Memory B cell (primary cell): Measurements from ENCODE around the gene ARRDC4.

Experiments used
- ATAC-seq: fragments of 150-1000 bp; cut with Tn5 transposase; 2 replicates; pipeline ENCODE4 v1.10.0; 2021; ENCODE audit warnings: low read depth, mild to moderate bottlenecking, moderate library complexity
- DNase-seq, 2 donors: peaks; one replicate each; pipeline ENCODE4 v3.0.0; 2022; ENCODE audit warnings: low spot score in 2 of 2
- H3K27ac Mint-ChIP-seq: one replicate; pipeline ENCODE4 v1.8.0; 2022; ENCODE audit warnings: mild to moderate bottlenecking, moderate library complexity, mixed read lengths
- H3K27me3 Mint-ChIP-seq: one replicate; pipeline ENCODE4 v1.8.0; 2022; ENCODE audit warnings: mixed read lengths
- H3K36me3 Mint-ChIP-seq: one replicate; pipeline ENCODE4 v1.8.0; 2022; ENCODE audit warnings: mild to moderate bottlenecking, mixed read lengths
- H3K4me1 Mint-ChIP-seq: one replicate; pipeline ENCODE4 v1.8.0; 2022; ENCODE audit warnings: mixed read lengths
- H3K4me3 Mint-ChIP-seq: one replicate; pipeline ENCODE4 v1.8.0; 2022; ENCODE audit warnings: mild to moderate bottlenecking, moderate library complexity, mixed read lengths
- H3K9me3 Mint-ChIP-seq: one replicate; pipeline ENCODE4 v1.8.0; 2022; ENCODE audit warnings: mixed read lengths

ARRDC4 gene

GRCh38 chr15:97955035-97955434 lies 5.5 kb upstream of the ARRDC4 start:
- H3K27me3 Mint-ChIP-seq: peaks cover 5% of the 10 kb centered on the region
- ATAC-seq (no peak), DNase-seq (no peak)
- H3K4me1 Mint-ChIP-seq: peaks cover 5% of the 10 kb centered on the region
- H3K36me3 Mint-ChIP-seq: no peaks in the 10 kb centered on the region
- H3K27ac Mint-ChIP-seq: no peak overlapping the region
- H3K4me3 Mint-ChIP-seq: no peak overlapping the region
- H3K9me3 Mint-ChIP-seq: peaks cover 6% of the 10 kb centered on the region

DNA sequence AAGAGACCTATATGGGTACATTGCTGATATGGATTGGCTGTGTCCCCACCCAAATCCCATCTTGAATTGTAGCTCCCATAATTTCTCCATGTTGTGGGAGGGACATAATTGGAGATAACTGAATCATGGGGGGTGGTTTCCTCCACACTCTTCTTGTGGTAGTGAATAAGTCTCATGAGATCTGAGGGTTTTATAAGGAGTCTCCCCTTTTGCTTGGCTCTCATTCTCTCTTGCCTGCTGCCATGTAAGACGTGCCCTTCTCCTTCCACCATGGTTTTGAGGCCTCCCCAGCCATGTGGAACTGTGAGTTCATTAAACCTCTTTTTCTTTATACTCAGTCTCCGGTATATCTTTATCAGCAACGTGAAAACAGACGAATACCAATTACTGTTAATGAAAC lies 5.0 kb upstream of the ARRDC4 start:
- Mint-ChIP-seq H3K4me1 (peaks cover 7% of the 10 kb centered on the region), H3K4me3 (no peak overlapping the region), H3K27ac (no peak overlapping the region), H3K27me3 (peaks cover 7% of the 10 kb centered on the region), H3K9me3 (peaks cover 6% of the 10 kb centered on the region), H3K36me3 (no peaks in the 10 kb centered on the region)
- DNase-seq (no peak), ATAC-seq (no peak)

DNA sequence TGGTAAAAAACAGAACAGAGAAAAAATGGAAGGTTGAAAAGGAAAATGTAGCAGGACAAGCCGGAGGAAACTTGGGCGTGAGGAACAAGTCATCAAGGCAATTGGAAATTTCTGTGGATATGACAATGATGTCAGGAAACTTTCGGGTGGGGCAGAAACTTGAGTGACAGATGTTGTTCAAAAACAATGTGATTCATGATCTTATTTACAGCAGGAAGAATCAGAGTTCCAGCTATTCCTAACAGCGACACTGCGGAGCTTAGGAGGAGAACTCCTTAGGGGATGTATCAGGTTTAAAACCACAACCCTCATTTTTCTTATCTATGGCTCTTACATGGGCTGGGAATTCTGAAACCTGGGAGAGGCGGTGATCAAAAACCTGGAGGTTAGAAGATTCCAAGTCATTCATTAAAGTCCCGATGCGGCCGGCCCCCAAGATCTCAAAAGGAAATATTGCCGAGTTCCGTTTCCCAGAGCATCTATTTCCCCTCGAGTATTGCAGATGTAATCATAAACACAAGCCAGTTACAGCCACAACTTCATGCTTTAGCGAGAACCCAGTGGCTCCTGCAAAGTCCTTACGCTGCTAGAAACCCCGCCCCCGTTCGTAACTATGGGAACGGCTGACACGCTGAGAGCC lies 659 bp upstream of the ARRDC4 start:
- peaks cover 6% of the 10 kb centered on the region for H3K9me3 Mint-ChIP-seq
- H3K27me3 Mint-ChIP-seq: peaks cover 9% of the 10 kb centered on the region
- peak overlapping the region; percentile 88 for H3K27ac Mint-ChIP-seq
- ATAC-seq: no peak
- H3K36me3 Mint-ChIP-seq: no peaks in the 10 kb centered on the region
- peaks cover 9% of the 10 kb centered on the region for H3K4me1 Mint-ChIP-seq
- DNase-seq: no peak
- peak overlapping the region; percentile 80 for H3K4me3 Mint-ChIP-seq

GRCh38 chr15:97961067-97961954 lies 808 bp downstream of the ARRDC4 start:
- Mint-ChIP-seq H3K36me3 (no peaks in the 10 kb centered on the region), H3K4me1 (peaks cover 9% of the 10 kb centered on the region), H3K27ac (peak overlapping the region; percentile 40), H3K27me3 (peaks cover 11% of the 10 kb centered on the region), H3K9me3 (peaks cover 2% of the 10 kb centered on the region), H3K4me3 (peak overlapping the region; percentile 59)
- DNase-seq (no peak), ATAC-seq (no peak)

GRCh38 chr15:97962263-97962662 lies 1.8 kb downstream of the ARRDC4 start:
- Mint-ChIP-seq H3K27ac (no peak overlapping the region), H3K4me1 (peaks cover 9% of the 10 kb centered on the region), H3K9me3 (peaks cover 2% of the 10 kb centered on the region), H3K36me3 (no peaks in the 10 kb centered on the region), H3K27me3 (peaks cover 11% of the 10 kb centered on the region), H3K4me3 (no peak overlapping the region)
- no peak for DNase-seq
- ATAC-seq: no peak

- H3K36me3 Mint-ChIP-seq: no peaks in the 10 kb centered on the region
- H3K4me1 Mint-ChIP-seq: peaks cover 9% of the 10 kb centered on the region
- H3K27ac Mint-ChIP-seq: no peak overlapping the region
- ATAC-seq (no peak), DNase-seq (no peak)
- peaks cover 11% of the 10 kb centered on the region for H3K27me3 Mint-ChIP-seq
- no peak overlapping the region for H3K4me3 Mint-ChIP-seq
- H3K9me3 Mint-ChIP-seq: no peaks in the 10 kb centered on the region
Measured at GRCh38 chr15:97963779-97964178, 3.3 kb downstream of the ARRDC4 start.

DNA sequence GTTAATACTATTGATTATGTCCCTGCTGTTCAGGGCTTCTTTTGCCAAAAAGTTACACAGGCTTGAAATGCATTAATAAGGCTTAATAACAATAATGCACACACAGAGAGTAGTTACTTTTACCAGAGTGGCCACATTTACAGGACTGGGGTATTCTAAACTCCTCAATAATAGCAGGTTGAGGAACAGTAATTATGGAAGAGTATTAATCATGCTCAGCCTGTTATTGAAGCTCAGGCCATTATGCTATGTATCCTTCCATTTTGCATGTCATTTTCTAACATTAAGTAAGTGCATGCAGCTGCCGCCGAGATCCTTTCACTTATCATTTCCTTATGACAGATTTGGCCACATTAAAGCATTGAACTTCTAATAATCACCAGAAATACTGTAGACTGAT lies 5.7 kb downstream of the ARRDC4 start:
- no peak for ATAC-seq

DNA sequence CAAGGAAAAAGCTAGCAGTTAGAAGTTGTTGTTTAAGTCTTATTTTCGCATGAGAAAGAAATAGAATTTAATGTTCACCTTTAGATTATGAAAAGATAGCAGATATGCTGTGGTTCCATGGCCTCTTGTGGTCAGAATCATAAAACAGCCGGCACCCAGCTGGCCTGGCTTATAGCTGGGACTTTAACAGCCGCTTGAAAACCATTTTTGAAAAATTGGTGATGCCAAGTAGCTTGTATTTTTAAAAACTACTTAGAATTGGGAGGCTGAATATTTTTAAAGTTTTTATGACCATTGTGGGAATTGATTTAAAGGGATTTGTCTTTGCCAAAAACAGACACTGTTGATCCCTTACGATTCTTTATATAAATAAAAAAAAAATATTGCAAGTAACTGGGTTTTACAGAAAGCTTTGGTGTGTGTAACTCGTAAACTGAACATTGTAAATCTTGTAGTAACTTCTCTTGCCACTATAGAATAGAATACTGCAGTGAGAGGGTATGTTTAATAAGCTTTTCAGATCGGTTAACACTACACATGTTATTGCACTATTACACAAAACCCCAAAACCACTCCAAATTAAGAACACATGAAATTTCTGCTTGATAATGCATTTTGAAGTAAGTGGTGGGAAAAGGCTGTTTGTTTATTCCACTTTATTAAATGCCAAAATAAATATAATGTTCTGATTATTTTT lies 6.6 kb downstream of the ARRDC4 start:
- Mint-ChIP-seq H3K9me3 (peaks cover 3% of the 10 kb centered on the region), H3K27ac (no peak overlapping the region), H3K4me1 (no peaks in the 10 kb centered on the region), H3K4me3 (no peak overlapping the region), H3K36me3 (peaks cover 4% of the 10 kb centered on the region), H3K27me3 (peaks cover 1% of the 10 kb centered on the region)
- no peak for DNase-seq
- ATAC-seq: no peak

More for the DNA sequence above, 5.7 kb downstream of the ARRDC4 start:
- Mint-ChIP-seq H3K36me3 (peaks cover 3% of the 10 kb centered on the region), H3K9me3 (peaks cover 2% of the 10 kb centered on the region), H3K4me1 (peaks cover 2% of the 10 kb centered on the region), H3K27ac (no peak overlapping the region), H3K27me3 (peaks cover 4% of the 10 kb centered on the region), H3K4me3 (no peak overlapping the region)
- no peak for DNase-seq

- Mint-ChIP-seq H3K4me3 (no peak overlapping the region), H3K36me3 (peaks cover 4% of the 10 kb centered on the region), H3K9me3 (peaks cover 3% of the 10 kb centered on the region), H3K27me3 (peaks cover 1% of the 10 kb centered on the region), H3K4me1 (no peaks in the 10 kb centered on the region), H3K27ac (no peak overlapping the region)
- ATAC-seq: no peak
- DNase-seq: no peak
Measured at GRCh38 chr15:97967881-97968280, 7.4 kb downstream of the ARRDC4 start.

GRCh38 chr15:97968380-97968779 lies 7.9 kb downstream of the ARRDC4 start:
- ATAC-seq (no peak), DNase-seq (no peak)
- no peak overlapping the region for H3K4me3 Mint-ChIP-seq
- H3K27ac Mint-ChIP-seq: no peak overlapping the region
- peaks cover 3% of the 10 kb centered on the region for H3K9me3 Mint-ChIP-seq
- H3K4me1 Mint-ChIP-seq: no peaks in the 10 kb centered on the region
- peaks cover 4% of the 10 kb centered on the region for H3K36me3 Mint-ChIP-seq
- H3K27me3 Mint-ChIP-seq: peaks cover 1% of the 10 kb centered on the region

- Mint-ChIP-seq H3K4me3 (no peak overlapping the region), H3K36me3 (peaks cover 4% of the 10 kb centered on the region), H3K27ac (no peak overlapping the region), H3K9me3 (peaks cover 3% of the 10 kb centered on the region), H3K4me1 (no peaks in the 10 kb centered on the region), H3K27me3 (no peaks in the 10 kb centered on the region)
- ATAC-seq: no peak
- DNase-seq: no peak
Measured at GRCh38 chr15:97972366-97972765, 11.9 kb downstream of the ARRDC4 start.

DNA sequence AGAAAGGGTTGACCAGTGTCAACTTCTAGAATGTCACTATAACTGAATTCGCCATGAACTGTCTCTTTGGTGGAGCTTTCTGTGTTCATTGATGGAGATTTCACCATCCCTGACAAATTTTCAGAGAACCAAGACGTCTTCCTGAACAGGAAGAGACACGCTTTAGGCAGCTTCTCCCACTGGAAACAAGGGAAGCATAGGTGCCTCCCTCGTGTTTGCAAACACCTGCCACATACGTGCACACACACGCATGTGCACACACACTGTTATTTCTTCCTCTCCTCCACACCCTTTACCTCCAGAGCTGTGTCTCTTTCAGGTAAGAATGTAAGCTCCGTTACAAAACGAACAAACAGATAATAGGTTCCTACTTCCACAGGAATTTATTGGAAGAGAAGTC lies 15.6 kb downstream of the ARRDC4 start:
- no peak for DNase-seq
- no peak overlapping the region for H3K27ac Mint-ChIP-seq
- H3K36me3 Mint-ChIP-seq: peaks cover 3% of the 10 kb centered on the region
- no peaks in the 10 kb centered on the region for H3K27me3 Mint-ChIP-seq
- peaks cover 4% of the 10 kb centered on the region for H3K9me3 Mint-ChIP-seq
- H3K4me3 Mint-ChIP-seq: no peak overlapping the region
- no peaks in the 10 kb centered on the region for H3K4me1 Mint-ChIP-seq
- ATAC-seq: no peak

- ATAC-seq: no peak
Measured at GRCh38 chr15:97976766-97977503, 16.4 kb downstream of the ARRDC4 start.

DNA sequence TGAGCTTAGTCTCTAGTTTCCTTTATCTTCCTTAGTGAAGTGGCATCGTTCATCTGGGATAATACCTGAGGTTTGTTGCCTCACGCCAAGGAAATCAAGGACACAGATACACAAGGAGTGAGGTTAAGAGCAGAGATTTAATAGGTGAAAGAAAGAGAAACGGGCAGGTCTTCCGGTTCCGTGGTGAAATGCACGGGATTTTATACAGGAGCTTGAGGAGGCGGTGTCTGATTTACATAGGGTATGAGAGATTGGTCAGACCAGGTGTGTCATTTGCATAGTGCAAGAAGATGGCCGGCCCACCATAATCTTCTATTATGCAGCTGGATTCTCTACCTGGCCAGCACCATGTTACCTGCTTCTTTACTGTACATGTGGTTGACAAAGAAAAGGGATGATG lies 17.2 kb downstream of the ARRDC4 start:
- no peak overlapping the region for H3K4me3 Mint-ChIP-seq
- ATAC-seq (no peak), DNase-seq (no peak)
- no peaks in the 10 kb centered on the region for H3K36me3 Mint-ChIP-seq
- no peaks in the 10 kb centered on the region for H3K27me3 Mint-ChIP-seq
- H3K9me3 Mint-ChIP-seq: peaks cover 2% of the 10 kb centered on the region
- H3K4me1 Mint-ChIP-seq: no peaks in the 10 kb centered on the region
- H3K27ac Mint-ChIP-seq: no peak overlapping the region

More at GRCh38 chr15:97976766-97977503, 16.4 kb downstream of the ARRDC4 start:
- Mint-ChIP-seq H3K27ac (no peak overlapping the region), H3K4me1 (no peaks in the 10 kb centered on the region), H3K27me3 (no peaks in the 10 kb centered on the region), H3K9me3 (peaks cover 2% of the 10 kb centered on the region), H3K4me3 (no peak overlapping the region), H3K36me3 (no peaks in the 10 kb centered on the region)
- no peak for DNase-seq
